Right lobe of liver (tissue), 4 donors: Measurements from ENCODE around the gene RERE.

Experiments used
- POLR2A ChIP-seq: fragments of 450-650 bp; IDR thresholded peaks from one replicate; pipeline ENCODE4 v1.6.1; 2017; ENCODE audit warnings: antibody characterized with exemption, mild to moderate bottlenecking
- TF ChIP-seq, protein P1 (sequence below), 4 donors: fragments of 200-600 bp in 3 of 4; fragments of 450-650 bp in 1 of 4; IDR thresholded peaks; one replicate each; pipeline versions ENCODE4 v1.5.1 to v1.8.0; 2016 to 2022; ENCODE audit warnings: antibody characterized with exemption in 4 of 4, mild to moderate bottlenecking in 2 of 4
- donor health status: DM: no; HTN: no; CAD: no.
- donor health status: DM: no; HTN: no; CAD: no.
- donor health status: DM: no; HTN: yes; CAD: no.

DNA sequence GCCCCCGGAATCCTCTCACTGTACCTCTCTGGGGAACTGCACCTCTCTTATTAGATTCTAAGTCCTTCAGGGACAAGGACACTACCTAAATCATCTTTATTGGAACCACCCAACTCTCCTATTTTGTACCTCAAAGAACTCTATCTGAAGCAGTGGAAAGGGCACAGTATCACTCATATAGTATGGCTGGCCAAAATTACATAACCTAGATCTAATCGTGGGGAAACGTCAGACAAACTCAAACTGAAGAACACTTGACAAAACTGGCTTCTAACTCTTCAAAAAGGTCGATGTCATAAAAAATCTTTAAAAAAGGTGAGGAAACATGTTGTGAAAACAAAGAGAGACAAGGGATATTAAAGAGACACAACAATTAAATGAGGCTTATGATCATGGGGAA lies 289.5 kb downstream of the RERE start:
- TF ChIP-seq, protein P1, sequence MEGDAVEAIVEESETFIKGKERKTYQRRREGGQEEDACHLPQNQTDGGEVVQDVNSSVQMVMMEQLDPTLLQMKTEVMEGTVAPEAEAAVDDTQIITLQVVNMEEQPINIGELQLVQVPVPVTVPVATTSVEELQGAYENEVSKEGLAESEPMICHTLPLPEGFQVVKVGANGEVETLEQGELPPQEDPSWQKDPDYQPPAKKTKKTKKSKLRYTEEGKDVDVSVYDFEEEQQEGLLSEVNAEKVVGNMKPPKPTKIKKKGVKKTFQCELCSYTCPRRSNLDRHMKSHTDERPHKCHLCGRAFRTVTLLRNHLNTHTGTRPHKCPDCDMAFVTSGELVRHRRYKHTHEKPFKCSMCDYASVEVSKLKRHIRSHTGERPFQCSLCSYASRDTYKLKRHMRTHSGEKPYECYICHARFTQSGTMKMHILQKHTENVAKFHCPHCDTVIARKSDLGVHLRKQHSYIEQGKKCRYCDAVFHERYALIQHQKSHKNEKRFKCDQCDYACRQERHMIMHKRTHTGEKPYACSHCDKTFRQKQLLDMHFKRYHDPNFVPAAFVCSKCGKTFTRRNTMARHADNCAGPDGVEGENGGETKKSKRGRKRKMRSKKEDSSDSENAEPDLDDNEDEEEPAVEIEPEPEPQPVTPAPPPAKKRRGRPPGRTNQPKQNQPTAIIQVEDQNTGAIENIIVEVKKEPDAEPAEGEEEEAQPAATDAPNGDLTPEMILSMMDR (IDR thresholded peaks at IDR 0.05), result no peak
- no peak for TF ChIP-seq POLR2A
